ENCODE measurements around the gene RIOK3.
"Not testable (repeated sequence)": the region's sequence is repeated elsewhere in the genome, so short reads cannot be mapped to it uniquely, and the experiment has no call there.

The RIOK3 gene

GRCh38 chr18:23451491-23451890 is 1.6 kb upstream of the RIOK3 start:
- no peak for DNase-seq

GRCh38 chr18:23452347-23452727 is 750 bp upstream of the RIOK3 start:
- no peak for DNase-seq

- DNase-seq, result no peak
Observed at GRCh38 chr18:23453680-23454058, 582 bp downstream of the RIOK3 start.

GRCh38 chr18:23456835-23457234 is 3.7 kb downstream of the RIOK3 start:
- no peak for DNase-seq

- no peak for DNase-seq
Observed at GRCh38 chr18:23458830-23459529, 5.9 kb downstream of the RIOK3 start.

GRCh38 chr18:23459530-23459921 is 6.4 kb downstream of the RIOK3 start:
- no peak for DNase-seq

- DNase-seq, result no peak
Observed at GRCh38 chr18:23460285-23461273, 7.5 kb downstream of the RIOK3 start.

GRCh38 chr18:23462876-23463275 is 9.8 kb downstream of the RIOK3 start:
- no peak for DNase-seq

- no peak for DNase-seq
Observed at GRCh38 chr18:23468753-23469459, 15.8 kb downstream of the RIOK3 start.

- no peak for DNase-seq
Observed at GRCh38 chr18:23470620-23471387, 17.7 kb downstream of the RIOK3 start.

GRCh38 chr18:23471486-23471885 is 18.4 kb downstream of the RIOK3 start:
- DNase-seq, result no peak

GRCh38 chr18:23479829-23480505 is 26.9 kb downstream of the RIOK3 start:
- no peak for DNase-seq

- DNase-seq, result no peak
Observed at GRCh38 chr18:23484561-23485182, 31.6 kb downstream of the RIOK3 start.

GRCh38 chr18:23485386-23485785 is 32.3 kb downstream of the RIOK3 start:
- no peak for DNase-seq

- no peak for DNase-seq
Observed at GRCh38 chr18:23487738-23488570, 34.9 kb downstream of the RIOK3 start.

GRCh38 chr18:23489586-23489985 is 36.5 kb downstream of the RIOK3 start:
- DNase-seq, result not testable (repeated sequence)

- DNase-seq, result no peak
Observed at GRCh38 chr18:23493654-23494053, 40.6 kb downstream of the RIOK3 start.

GRCh38 chr18:23494992-23495391 is 41.9 kb downstream of the RIOK3 start:
- no peak for DNase-seq

GRCh38 chr18:23495723-23496440 is 42.8 kb downstream of the RIOK3 start:
- no peak for DNase-seq

- no peak for DNase-seq
Observed at GRCh38 chr18:23498117-23498516, 45.0 kb downstream of the RIOK3 start.

All from kidney glomerular epithelial cell (primary cell).